ENCODE measurements around the gene STARD7.

GRCh38 chr2:96145036-96145847 lies 63.4 kb downstream of the STARD7 start, which contains the start of gene DUSP2:
- no peak for TF ChIP-seq CREB1 (CRISPR knock-in tag; IDR thresholded peaks at IDR 0.05; ENCODE audit: low read depth)
- TF ChIP-seq CTCF (conservative IDR thresholded peaks at IDR 0.05; ENCODE audit: low read depth in 2 of 2): no peak
- no peak for TF ChIP-seq ZNF331 (CRISPR knock-in tag; IDR thresholded peaks at IDR 0.05; ENCODE audit: low read depth)
- TF ChIP-seq JUNB (IDR thresholded peaks at IDR 0.05; ENCODE audit: unreplicated experiment): no peak
- TF ChIP-seq EZH2phosphoT487 (IDR thresholded peaks at IDR 0.05; ENCODE audit: unreplicated experiment): no peak
- TF ChIP-seq EZH2 (IDR thresholded peaks at IDR 0.05; ENCODE audit: low read depth, unreplicated experiment): no peak
- no peak for TF ChIP-seq REST (IDR thresholded peaks at IDR 0.05; ENCODE audit: unreplicated experiment)
- TF ChIP-seq POLR2AphosphoS5 (IDR thresholded peaks at IDR 0.05; ENCODE audit: low read depth): peak; percentile 48
- 0 out of 2 replicates have a peak, but pooled peaks have one; percentile 4 for TF ChIP-seq ETS1 (IDR thresholded peaks at IDR 0.05)
- no peak for TF ChIP-seq STAT1 (IDR thresholded peaks at IDR 0.05; ENCODE audit: unreplicated experiment)
- no peak for TF ChIP-seq NANOG (IDR thresholded peaks at IDR 0.05; ENCODE audit: borderline replicate concordance)
